ENCODE measurements around the gene MLST8. TPM values are rescaled to one million over a fixed set of nuclear protein-coding genes. Genes with fewer than 3 reads are reported as not detected.

MLST8 gene
- polyA plus RNA-seq, 3 donors = 29.9 to 54.3 (median 30.5) TPM

DNA sequence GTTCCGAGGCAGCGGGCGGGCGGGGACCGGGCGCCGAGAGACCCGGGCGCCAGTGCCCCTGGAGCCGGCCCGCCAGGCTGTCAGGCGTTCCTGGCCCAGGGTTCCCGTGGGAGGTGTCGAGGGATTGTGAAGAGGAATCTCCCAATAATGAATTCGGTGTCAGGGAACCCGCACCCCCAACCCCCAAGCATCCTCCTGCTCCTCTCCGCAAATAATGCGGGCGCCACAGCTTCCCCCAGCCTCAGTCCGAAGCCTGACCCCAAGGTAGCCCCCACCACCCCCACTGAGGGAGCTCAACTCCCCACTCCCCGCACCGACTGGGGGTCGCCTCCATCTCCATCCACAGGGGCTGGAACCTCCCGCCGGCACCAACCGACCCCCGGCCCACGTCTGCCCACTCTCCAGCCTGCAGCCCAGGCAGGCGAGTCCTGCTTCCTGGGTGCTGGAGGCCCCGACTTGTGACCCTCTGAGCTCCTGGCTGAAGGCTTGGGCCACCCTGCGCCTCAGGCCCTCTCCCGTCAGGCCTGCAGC is 8.2 kb upstream of the MLST8 start:
- intact Hi-C loops (cut with micrococcal nuclease) = loop anchor here in 1 of 2 donors (5.0 kb wide), 1 partner anchor 55 kb away; the partner anchor contains the start of gene ECI1
- H3K4me1 Mint-ChIP-seq = peaks cover 4% of the 10 kb centered on the region
- TF ChIP-seq CTCF (IDR thresholded peaks at IDR 0.05) = no peak

GRCh38 chr16:2197765-2198164 is 7.5 kb upstream of the MLST8 start:
- peak overlapping the region in 1 of 2 donors; percentile 76 for H3K4me3 Mint-ChIP-seq
- no peak overlapping the region for H3K4me3 ChIP-seq (replicated peaks in 1 of 3; ENCODE audit: low read depth in 2 of 3, low read length in 3 of 3)
- intact Hi-C loops (cut with micrococcal nuclease) = loop anchor here in 1 of 2 donors (5.0 kb wide), 1 partner anchor 55 kb away; the partner anchor contains the start of gene ECI1
- no peak for DNase-seq
- peaks cover 52 to 79% (median 60%) of the 10 kb centered on the region in 3 donors for H3K27me3 Mint-ChIP-seq (ENCODE audit: low read depth in 3 of 3)
- peaks cover 35 to 56% of the 10 kb centered on the region in 2 donors for H3K27me3 ChIP-seq (ENCODE audit: control insufficient read depth in 2 of 2, insufficient read depth in 2 of 2, low read length in 2 of 2)
- 76% methylated on average over 5 of the region's 6 CpGs for WGBS (ENCODE audit: insufficient coverage)
- H4K20me1 ChIP-seq (ENCODE audit: insufficient read depth, low read length) = no peaks in the 10 kb centered on the region
- no peak overlapping the region for H2AFZ ChIP-seq (ENCODE audit: insufficient read depth, low read depth, low read length, poor library complexity, severe bottlenecking)
- peaks cover 0 to 18% (median 6%) of the 10 kb centered on the region in 7 donors for H3K9me3 Mint-ChIP-seq
- H3K9ac ChIP-seq (ENCODE audit: insufficient read depth, low read length, poor library complexity, severe bottlenecking) = no peak overlapping the region
- no peak overlapping the region for H3K27ac Mint-ChIP-seq
- peaks cover 0 to 7% of the 10 kb centered on the region in 2 donors for H3K9me3 ChIP-seq (replicated peaks in 1 of 2; ENCODE audit: control insufficient read depth in 1 of 2, insufficient read depth in 1 of 2, low read length in 2 of 2)
- H3K79me2 ChIP-seq (ENCODE audit: insufficient read depth, low read length) = no peaks in the 10 kb centered on the region
- peaks cover 3 to 7% of the 10 kb centered on the region in 2 donors for H3K4me1 ChIP-seq (ENCODE audit: control insufficient read depth in 1 of 2, insufficient read depth in 2 of 2, low read length in 2 of 2)
- peaks cover 4% of the 10 kb centered on the region for H3K4me1 Mint-ChIP-seq
- no peaks in the 10 kb centered on the region for H3K36me3 Mint-ChIP-seq
- H3K36me3 ChIP-seq (replicated peaks in 1 of 2; ENCODE audit: control insufficient read depth in 1 of 2, insufficient read depth in 2 of 2, low read length in 2 of 2) = no peaks in the 10 kb centered on the region
- H3K4me2 ChIP-seq (replicated peaks; ENCODE audit: extremely low read depth, low read length, poor library complexity, severe bottlenecking) = no peak overlapping the region
- no peak overlapping the region for H3K27ac ChIP-seq (ENCODE audit: low read depth in 1 of 2, low read length in 2 of 2)
- TF ChIP-seq CTCF (IDR thresholded peaks at IDR 0.05) = no peak

More for the DNA sequence above, 8.2 kb upstream of the MLST8 start:
- no peak overlapping the region for H3K4me2 ChIP-seq (replicated peaks; ENCODE audit: extremely low read depth, low read length, poor library complexity, severe bottlenecking)
- H3K27me3 ChIP-seq (ENCODE audit: control insufficient read depth in 2 of 2, insufficient read depth in 2 of 2, low read length in 2 of 2) = peaks cover 35 to 56% of the 10 kb centered on the region in 2 donors
- no peak overlapping the region for H3K4me3 ChIP-seq (replicated peaks in 1 of 3; ENCODE audit: low read depth in 2 of 3, low read length in 3 of 3)
- H2AFZ ChIP-seq (ENCODE audit: insufficient read depth, low read depth, low read length, poor library complexity, severe bottlenecking) = no peak overlapping the region
- DNase-seq = no peak
- no peak overlapping the region for H3K9ac ChIP-seq (ENCODE audit: insufficient read depth, low read length, poor library complexity, severe bottlenecking)
- no peaks in the 10 kb centered on the region for H3K79me2 ChIP-seq (ENCODE audit: insufficient read depth, low read length)
- H3K9me3 ChIP-seq (replicated peaks in 1 of 2; ENCODE audit: control insufficient read depth in 1 of 2, insufficient read depth in 1 of 2, low read length in 2 of 2) = peaks cover 0 to 7% of the 10 kb centered on the region in 2 donors
- H3K4me1 ChIP-seq (ENCODE audit: control insufficient read depth in 1 of 2, insufficient read depth in 2 of 2, low read length in 2 of 2) = peaks cover 3 to 7% of the 10 kb centered on the region in 2 donors
- Mint-ChIP-seq H3K27me3 (ENCODE audit: low read depth in 3 of 3) (peaks cover 52 to 82% (median 60%) of the 10 kb centered on the region in 3 donors), H3K9me3 (peaks cover 0 to 16% (median 4%) of the 10 kb centered on the region in 7 donors), H3K4me3 (peak overlapping the region; percentile 27 to 76), H3K36me3 (no peaks in the 10 kb centered on the region), H3K27ac (no peak overlapping the region)
- 26% methylated on average over 20 of the region's 32 CpGs for WGBS (ENCODE audit: insufficient coverage)
- H4K20me1 ChIP-seq (ENCODE audit: insufficient read depth, low read length) = no peaks in the 10 kb centered on the region
- H3K36me3 ChIP-seq (replicated peaks in 1 of 2; ENCODE audit: control insufficient read depth in 1 of 2, insufficient read depth in 2 of 2, low read length in 2 of 2) = no peaks in the 10 kb centered on the region
- H3K27ac ChIP-seq (ENCODE audit: low read depth in 1 of 2, low read length in 2 of 2) = no peak overlapping the region

Data from CD14-positive monocyte (primary cell).